NCI-H82 (cell line): ENCODE data around the gene KCTD7.
"Not testable (repeated sequence)": the region's sequence is repeated elsewhere in the genome, so short reads cannot be mapped to it uniquely, and the experiment has no call there.

Experiments
- DNase-seq: peaks from one replicate; lab custom pipeline; 2025; lab: John Stamatoyannopoulos, UW

KCTD7 gene

DNA sequence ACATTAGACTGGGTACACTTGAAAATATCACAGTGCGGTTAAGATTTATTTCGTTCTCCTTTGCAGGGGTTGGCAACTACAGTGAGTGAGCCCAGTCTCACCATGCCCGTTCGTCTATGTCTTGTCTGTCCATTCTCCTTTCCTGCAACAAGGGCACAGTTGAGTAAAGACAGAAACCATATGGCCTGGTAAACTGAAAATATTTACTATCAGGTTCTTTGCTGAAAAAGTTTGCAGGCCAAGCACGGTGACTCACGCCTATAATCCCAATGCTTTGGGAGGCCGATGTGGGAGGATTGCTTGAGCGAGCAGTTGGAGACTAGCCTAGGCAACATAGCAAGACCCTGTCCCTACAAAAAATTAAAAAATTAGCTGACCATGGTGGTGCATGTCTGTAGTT is 11.4 kb upstream of the KCTD7 start:
- DNase-seq, result no peak

DNA sequence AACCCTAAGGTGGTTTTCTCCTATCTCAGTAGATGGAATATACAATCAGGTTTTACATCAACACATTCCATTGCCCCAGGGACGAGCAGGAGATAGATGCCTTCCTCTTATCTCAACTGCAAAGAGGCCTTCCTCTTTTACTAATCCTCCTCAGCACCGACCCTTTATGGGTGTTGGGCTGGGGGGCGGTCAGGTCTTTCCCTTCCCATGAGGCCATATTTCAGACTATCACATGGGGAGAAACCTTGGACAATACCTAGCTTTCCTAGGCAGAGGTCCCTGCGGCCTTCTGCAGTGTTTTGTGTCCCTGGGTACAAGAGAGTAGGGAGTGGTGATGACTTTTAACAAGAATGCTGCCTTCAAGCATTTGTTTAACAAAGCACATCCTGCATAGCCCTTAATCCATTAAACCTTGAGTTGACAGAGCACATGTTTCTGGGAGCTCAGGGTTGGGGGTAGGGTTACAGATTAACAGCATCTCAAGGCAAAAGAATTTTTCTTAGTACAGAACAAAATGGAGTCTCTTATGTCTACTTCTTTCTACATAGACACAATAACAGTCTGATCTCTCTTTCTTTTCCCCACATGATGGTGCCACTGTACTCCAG is 9.2 kb upstream of the KCTD7 start:
- DNase-seq, result peak; percentile 68

DNA sequence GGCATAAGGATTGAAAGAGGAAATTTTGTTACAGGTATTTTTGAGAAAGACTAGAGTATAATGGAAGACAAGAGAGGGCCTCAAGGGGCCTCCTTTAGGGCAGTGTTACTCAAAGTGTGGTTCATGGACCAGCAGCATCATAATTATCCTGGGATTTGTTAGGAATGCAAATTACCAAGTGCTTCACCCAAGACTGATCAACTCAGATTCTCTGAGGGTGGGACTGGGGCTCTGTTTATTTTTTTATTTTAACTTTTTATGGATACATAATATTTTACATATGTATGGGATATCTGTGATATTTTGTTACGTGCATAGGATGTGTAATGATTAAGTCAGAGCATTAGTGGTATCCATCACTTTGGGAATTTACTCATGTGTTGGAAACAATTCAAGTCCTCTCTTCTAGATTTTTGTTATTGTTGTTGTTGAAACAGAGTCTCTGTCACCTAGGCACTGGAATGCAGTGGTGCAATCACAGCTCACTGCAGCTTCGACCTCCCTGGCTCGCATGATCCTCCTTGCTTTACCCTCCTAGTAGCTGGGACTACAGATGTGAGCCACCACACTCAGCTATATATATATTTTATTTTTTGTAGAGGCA is 2.2 kb upstream of the KCTD7 start:
- no peak for DNase-seq

DNA sequence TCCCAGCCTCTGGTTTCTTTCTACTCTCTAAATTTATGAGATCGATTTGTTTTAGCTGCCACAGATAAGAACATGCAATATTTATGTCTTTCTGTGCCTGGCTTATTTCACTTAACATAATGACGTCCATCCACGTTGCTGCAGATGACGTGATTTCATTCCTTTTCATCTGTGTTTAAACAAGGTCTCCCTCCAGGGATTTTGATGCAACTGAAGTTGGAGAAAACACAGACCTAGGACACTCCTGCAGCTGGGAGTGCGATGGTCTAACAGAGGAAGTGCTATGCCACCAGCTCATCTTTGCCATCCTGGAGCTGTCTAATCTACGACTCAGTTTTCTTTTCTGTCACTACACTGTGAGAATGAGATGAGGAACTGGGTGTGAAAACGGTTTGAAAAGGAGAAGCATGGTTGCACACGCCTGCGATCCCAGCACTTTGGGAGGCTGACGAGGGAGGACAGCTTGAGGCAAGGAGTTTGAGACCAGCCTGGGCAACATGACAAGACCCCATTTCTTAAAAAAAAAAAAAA is 1.5 kb upstream of the KCTD7 start:
- no peak for DNase-seq

DNA sequence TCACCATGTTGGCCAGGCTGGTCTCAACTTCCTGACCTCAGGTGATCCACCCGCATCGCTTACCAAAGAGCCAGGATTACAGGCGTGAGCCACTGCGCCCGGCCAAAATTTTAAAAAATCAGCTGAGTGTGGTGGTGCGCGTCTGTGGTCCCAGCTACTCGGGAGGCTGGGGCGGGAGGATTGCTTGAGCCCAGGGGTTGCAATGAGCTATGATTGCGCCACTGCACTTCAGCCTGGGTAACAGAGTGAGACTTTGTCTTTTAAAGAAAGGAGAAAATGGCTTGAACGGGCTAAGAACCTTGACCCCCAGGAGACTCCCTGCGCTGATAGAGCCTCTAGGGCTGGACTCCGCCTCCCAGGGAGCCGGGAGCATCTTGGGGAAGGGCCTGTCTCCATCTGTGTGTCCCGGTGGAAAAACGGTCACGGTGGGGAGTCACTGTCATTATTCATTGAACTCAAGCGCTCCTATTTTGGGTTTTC is 760 bp upstream of the KCTD7 start:
- peak; percentile 58 for DNase-seq

DNA sequence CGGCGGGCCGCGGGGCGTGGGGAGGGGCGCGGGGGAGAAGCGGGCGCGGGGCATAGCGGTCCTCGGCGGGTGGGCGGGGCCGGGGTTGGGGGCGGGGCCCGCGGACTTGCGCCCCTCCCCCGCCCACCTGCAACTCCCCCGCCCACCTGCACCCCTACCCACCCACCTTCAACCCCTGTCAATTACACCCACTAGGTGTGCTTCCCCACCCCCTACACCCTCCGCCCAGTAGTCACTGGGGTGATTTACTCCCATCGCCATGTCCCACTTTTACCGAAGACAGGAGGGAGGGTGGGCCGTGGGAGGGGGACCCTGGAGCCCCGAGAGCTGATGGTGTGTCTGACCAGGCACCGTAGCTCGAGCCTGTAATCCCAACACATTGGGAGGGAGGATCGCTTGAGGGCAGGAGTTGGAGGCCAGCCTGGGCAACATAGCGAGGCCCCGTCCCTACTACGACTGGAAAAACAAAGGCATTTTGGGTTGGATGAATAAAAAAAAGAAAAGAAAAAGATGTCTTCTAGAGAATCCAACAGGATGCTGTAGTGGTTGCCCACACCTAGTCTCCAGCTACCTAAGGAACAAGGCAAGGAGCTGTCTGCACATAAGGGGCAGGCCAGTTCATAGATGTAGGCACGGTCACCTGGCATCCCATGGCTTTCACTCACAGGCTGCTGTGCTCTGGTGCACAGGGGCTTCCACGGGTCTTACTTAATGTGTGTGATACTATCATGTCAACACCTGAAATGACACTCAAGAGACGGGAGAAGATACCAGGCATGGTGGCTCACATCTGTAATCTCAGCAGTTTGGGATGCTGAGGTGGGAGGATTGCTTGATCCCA is 761 bp downstream of the KCTD7 start:
- DNase-seq, result peak; percentile 58

DNA sequence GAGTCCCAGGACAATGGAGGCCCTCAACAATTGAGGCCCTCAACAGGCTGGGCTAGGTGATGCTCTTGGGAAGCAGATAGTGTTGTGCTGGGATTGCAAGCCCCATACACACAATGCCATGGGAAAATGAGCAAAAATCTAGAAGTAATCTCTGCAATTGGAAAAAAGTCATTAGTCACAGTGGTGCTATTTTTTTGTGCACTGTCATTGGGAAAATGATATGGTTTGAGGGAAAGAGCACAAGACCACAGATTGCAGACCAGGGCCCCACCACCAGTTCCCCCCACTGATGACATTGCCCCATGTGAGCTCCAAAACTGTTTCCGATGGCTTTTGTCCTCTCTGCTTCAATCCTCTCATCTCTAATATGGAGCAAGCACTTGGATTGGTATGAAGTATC is 1.9 kb downstream of the KCTD7 start:
- no peak for DNase-seq

DNA sequence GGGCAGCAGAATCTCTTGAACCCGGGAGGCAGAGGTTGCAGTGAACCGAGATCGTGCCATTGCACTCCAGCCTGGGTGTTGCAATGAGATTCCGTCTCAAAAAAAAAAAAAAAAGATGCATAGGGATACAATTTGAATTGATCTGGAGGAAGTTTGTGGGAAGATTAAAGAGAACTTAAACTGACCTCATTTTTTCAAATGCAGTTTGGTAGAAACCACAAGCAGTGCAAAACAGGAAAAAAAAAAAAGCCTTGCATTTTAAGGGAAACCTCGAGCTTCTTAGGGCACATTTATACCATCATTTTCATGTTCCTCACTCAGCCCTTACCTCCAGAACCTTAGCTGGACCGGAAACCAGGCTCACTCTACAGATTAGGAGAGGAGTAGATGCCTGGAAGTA is 2.8 kb downstream of the KCTD7 start:
- no peak for DNase-seq

DNA sequence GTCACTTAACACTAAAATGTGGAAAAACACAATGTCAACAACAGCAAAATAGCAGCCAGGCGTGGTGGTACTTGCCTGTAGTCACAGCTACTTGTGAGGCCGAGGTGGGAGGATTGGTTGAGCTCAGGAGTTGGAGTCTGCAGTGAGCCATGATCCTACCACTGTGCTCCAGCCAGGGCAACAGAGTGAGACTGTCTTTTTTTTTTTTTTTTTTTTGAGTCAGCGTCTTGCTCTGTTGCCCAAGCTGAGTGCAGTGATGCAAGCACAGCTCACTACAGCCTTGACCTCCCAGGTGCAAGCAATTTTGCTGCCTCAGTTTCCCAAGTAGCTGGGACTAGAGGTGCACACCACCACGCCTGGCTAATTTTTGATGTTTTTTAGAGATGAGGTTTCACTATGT is 6.1 kb downstream of the KCTD7 start:
- DNase-seq, result no peak

DNA sequence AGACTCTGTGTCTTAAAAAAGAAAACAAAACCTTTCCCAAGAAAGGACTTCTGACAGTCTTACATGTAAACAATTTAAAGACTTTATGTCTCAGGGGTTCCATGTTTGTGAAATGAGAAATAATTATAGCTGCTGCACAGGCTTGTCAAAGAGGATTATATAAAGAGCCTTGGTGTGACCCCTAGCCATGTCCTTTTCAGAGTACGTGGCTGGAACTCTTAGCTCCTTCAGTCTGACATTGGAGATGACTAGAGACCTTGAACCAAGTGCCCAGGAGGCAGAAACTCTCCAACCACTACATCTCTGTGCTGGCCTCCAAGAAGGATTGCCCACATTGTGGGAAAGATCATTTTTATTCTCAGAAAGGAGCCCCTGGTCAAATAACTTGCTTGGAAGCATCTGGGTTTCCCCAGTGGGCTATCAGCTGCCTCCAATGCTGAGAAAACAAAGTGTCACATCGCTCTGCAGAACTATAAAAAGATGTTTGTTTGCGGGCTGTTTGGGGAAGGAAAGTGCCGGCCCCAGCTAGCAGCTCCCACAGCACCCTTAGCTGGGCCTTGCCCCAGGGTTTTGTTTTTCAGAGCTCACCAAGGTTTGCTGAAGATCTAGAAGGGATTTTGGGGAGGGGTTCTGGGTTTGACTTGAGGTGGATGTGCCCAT is 6.8 kb downstream of the KCTD7 start:
- not testable (repeated sequence) for DNase-seq

DNA sequence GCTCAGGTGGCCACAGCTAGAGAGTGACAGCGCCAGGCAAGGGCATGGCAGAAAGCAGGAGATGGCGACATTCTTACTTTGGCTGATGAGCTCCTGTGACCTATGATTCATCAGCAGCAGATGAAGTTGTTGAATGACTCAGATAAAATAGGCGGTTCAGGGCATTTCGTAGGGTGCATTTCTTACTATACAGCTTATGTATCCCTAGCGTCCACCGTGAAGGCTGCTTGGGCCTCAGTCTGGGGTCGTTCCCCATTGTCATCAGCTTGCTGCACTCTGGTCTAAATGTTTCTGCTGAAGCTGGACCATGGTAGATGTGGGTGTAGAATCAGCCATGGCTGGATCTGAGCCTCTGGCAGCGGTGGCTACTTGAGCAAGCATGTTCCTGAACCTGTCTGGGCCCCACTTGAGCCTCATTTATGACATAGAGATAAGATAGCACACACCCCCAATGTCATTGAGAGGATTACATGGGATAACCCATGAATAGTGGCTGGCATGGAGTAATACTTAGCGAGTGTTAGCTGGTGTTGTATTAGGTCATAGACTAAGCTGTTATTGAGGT is 7.4 kb downstream of the KCTD7 start:
- DNase-seq, result not testable (repeated sequence)

DNA sequence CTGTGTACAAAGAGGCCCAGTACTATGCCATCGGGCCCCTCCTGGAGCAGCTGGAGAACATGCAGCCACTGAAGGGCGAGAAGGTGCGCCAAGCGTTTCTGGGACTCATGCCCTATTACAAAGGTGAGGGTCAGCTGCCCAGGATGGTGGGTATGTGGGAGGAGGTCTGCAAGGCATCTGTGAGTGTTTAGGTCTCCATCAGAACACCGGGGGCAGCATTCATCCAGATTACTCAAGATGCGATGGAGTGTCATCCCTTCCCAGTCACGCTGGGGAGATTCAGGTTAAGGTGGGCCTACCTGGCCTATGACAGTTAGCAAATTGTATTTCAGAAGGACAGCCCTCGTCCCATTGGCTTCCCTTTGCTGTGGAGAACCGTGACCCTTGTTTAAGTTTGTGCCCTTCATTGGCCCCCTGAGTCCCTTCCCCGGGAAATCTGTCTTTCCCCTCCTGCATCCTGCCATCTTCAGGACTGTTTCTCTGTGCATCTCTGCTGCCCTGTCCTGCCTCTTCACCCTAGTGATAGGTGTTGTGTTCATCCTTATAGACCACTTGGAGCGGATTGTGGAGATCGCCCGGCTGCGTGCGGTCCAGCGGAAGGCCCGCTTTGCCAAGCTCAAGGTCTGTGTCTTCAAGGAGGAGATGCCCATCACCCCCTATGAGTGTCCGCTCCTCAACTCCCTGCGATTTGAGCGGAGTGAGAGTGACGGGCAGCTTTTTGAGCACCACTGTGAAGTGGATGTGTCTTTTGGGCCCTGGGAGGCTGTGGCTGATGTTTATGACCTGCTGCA is 9.8 kb downstream of the KCTD7 start:
- DNase-seq, result no peak

DNA sequence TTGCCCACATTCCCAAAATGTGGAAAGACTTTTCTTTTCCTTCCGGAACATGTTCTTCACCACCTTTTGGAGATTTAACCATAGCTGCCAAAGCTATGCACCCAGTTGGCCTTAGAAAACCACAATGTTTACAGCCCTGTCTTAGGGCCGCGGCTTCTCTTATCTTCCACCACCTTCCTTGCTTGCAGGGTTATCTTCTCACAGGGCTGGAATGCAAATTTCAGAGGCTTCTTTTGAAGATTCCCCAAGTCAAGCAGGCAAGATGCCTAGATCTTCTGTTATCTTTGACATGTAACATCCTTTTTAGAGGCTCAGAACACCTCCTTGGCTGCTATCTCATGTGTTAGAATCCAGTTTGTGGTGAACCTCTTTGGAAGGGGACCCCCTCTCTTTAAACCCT is 11.1 kb downstream of the KCTD7 start:
- DNase-seq, result no peak

DNA sequence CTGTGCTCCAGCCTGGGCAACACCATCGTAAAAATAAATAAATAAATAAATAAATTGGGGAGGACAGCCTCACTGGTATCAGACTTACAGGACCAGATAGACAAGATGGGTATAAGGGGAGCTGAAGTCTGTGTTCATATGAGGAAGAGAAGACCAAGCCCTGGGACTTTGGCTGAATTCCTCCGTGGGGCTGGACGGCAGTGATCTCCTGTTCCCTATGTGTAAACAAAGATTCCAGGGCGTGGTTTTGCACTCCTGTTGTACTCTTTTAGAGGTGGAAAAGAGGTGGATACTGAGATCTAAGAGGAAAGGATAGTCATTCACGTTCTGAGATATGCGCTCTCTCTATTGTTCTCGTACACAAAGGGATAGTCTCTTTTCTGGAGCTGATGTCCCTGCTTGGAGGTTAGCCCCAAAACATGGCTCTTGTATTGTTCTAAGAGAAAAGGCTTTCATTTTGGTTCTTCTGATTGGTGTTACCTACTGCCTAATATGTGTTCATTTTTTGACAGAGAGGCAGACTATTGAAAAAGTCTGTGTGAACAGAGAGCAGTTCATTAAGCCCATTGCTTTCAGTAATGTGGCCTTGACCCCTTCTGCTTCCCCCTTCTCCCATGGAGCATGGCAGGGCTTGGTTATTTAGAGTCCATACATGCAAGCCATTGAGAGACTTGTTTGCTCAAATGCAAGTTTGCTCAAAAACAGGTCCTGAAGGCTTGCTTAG is 12.3 kb downstream of the KCTD7 start:
- DNase-seq, result no peak

DNA sequence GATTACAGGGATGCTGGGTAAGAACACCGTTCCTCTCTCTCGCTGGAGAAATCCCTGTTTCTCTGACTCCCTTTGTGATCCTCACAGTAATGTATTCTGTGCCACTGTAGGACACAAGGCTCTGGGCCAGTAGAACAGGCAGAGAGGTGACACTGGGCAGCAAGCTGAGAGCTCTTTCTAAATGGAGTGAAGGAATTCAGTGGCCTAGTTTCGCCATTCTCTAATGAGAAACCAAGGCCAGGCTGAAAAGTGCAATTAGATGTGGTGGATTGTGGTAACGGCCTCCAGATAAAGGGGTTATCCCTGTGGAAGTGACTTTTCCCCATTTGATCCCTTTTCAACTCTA is 12.8 kb downstream of the KCTD7 start:
- DNase-seq, result no peak

DNA sequence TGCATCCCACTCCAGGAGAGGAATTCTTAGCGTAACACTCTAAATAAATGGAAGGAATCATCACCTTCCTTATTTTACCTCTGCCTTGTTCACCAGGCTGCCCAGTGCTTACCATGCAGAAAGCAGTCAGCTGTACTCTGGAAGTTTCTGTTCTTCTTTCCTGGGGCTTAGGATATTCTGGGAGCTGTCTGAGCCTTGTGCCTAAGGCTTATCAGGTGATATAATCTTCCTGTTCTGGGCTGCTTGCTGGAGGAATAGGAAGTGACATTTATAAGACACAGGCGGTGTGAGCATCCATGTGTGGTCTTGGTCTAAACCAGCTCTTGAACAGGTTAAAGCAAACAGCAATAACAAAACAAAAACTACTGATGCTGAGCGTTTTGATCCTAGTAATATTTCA is 13.5 kb downstream of the KCTD7 start:
- no peak for DNase-seq

DNA sequence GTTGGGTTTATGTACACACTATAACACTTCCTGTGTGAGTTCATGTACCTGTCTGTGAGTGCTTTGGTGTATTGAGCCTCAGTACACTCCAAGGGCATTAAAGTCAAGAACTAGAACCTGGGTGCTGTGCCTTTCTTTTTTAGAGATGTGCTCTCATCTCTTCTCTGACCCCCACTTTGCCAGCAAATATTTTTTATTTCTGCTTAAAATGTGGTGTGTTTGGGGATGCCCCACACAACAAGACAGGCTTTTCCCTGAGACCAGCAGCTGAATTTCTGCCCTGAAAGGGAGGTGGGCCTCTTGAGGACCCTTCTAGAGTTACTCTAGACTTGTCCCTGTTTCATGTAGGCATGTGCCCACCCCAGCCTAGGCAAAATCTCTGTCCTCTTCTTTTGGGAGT is 14.3 kb downstream of the KCTD7 start:
- DNase-seq, result no peak

DNA sequence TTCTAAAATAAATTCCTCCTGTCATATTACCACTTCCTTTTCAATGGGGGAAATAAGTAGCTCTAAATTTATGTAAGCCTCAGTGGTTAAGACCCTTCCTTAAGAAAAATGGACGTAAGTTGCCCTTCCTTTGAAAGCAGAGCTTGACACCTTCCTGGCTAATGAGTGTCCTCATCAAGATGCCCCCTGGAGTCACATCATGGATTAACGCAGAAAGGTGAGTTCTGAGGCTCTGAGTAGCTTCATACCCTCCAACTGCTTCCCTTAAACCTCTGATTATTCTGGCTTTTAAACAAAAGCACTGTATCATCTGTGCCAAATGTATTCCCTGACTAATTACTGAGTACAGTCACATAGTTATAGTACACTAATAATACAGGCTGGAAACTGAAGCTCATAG is 14.7 kb downstream of the KCTD7 start:
- DNase-seq, result no peak

DNA sequence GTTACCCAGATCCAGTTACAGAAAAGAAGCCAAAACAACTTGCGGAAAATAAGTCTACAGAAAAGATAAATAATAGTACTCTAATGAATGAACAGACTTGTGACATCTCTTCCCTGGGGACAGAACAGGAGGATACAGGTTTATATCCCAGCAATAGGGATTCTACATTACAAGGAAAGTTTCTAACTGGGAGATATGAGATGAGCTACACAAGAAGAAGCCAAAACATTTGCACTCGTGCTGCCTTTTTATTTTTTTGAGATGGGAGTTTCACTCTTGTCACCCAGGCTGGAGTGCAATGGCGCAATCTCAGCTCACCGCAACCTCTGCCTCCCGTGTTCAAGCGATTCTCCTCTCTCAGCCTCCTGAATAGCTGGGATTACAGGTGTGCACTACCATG is 22.3 kb downstream of the KCTD7 start:
- DNase-seq, result not testable (repeated sequence)

DNA sequence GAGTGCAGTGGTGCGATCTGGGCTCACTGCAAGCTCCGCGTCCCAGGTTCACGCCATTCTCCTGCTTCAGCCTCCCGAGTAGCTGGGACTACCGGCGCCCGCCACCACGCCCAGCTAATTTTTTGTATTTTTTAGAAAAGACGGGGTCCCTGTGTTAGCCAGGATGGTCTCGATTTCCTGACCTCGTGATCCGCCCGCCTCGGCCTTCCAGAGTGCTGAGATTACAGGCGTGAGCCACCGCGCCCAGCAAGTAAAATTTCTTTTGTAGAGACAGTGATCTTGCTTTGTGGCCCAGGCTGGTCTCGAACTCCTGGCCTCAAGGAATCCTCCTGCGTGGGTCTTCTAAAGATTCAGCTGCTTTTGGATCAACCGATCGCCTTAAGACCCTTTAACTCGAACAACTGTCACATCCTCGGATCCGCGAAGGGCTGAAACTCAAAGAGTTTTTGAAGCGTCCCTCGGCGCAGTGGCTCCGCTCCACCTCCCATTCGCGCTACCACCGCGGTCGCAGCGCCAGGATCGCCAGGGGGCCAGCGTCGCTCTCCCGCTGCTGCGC is 25.1 kb downstream of the KCTD7 start:
- DNase-seq, result not testable (repeated sequence)
